ENCODE results near the gene OR51M1. TPM values are rescaled to one million over a fixed set of nuclear protein-coding genes. Genes with fewer than 3 reads are reported as not detected.

Gene OR51M1
- total RNA-seq, 1 experiment from 2014 or later: not detected

GRCh38 chr11:5367448-5368074 is 16.1 kb upstream of the OR51M1 start (continued):
- TF ChIP-seq TCF7L2 (IDR thresholded peaks at IDR 0.05; ENCODE audit: borderline replicate concordance, extremely low read depth, insufficient read depth, insufficient read length): no peak

- Histone ChIP-seq H4K20me1 (ENCODE audit: insufficient read depth) (peaks cover 44% of the 10 kb centered on the region), H3K4me3 (replicated peaks in 1 of 2; ENCODE audit: low read depth in 1 of 2, low read length in 2 of 2) (no peak overlapping the region), H3K79me2 (ENCODE audit: insufficient read depth, low read length) (peaks cover 99% of the 10 kb centered on the region), H3K4me1 (ENCODE audit: control insufficient read depth in 1 of 2, insufficient read depth in 2 of 2, low read length in 2 of 2) (peaks cover 3 to 78% of the 10 kb centered on the region in 2 experiments; a peak in 2 of 4 replicates), H3K27ac (ENCODE audit: low read depth, low read length) (no peak overlapping the region), H3K4me2 (ENCODE audit: low read length) (no peak overlapping the region; the same call in 1 of the 2 replicates), H3K9me2 (ENCODE audit: insufficient read depth) (no peaks in the 10 kb centered on the region), H3K9me3 (ENCODE audit: control insufficient read depth in 1 of 2, insufficient read depth in 1 of 2, low read depth in 1 of 2, low read length in 2 of 2) (no peaks in the 10 kb centered on the region), H2AFZ (ENCODE audit: low read depth, low read length, poor library complexity, severe bottlenecking) (no peak overlapping the region), H3K27me3 (ENCODE audit: insufficient read depth, low read length) (no peaks in the 10 kb centered on the region), H3K9ac (ENCODE audit: low read length) (no peak overlapping the region), H3K36me3 (ENCODE audit: control insufficient read depth in 1 of 2, insufficient read depth in 2 of 2, low read length in 2 of 2) (peaks cover 0 to 34% of the 10 kb centered on the region in 2 experiments; a peak in 2 of 4 replicates)
- ChIA-PET RAD21 (ENCODE audit: low non-redundant PET in 1 of 2, low total read pairs in 2 of 2, uncharacterized antibody in 2 of 2, unreplicated experiment in 2 of 2) (no interaction called here), POLR2A (no interaction called here), CTCF (no interaction called here)
- BruUV-seq (replicated peaks): no TSS peak
- DNase-seq (ENCODE audit: low read depth, low spot score) (no peak), ATAC-seq (no peak)
- intact Hi-C loops (cut with micrococcal nuclease): no loop called here
- TF ChIP-seq EGR1 (IDR thresholded peaks at IDR 0.05; ENCODE audit: low read depth): no peak
- TF ChIP-seq ZFX (IDR thresholded peaks at IDR 0.05): no peak
- no peak for TF ChIP-seq ATF3 (IDR thresholded peaks at IDR 0.05)
- TF ChIP-seq POLR2A (IDR thresholded peaks at IDR 0.05; ENCODE audit: borderline replicate concordance, extremely low read depth, insufficient read depth, insufficient read length): no peak
- TF ChIP-seq REST (IDR thresholded peaks at IDR 0.05; ENCODE audit: low read depth): no peak
- TF ChIP-seq RAD21 (IDR thresholded peaks at IDR 0.05; ENCODE audit: low read depth): no peak
- TF ChIP-seq SIN3A (IDR thresholded peaks at IDR 0.05; ENCODE audit: low read depth): no peak
- no peak for TF ChIP-seq ELF1 (IDR thresholded peaks at IDR 0.05; ENCODE audit: borderline replicate concordance, low read depth)
- no peak for TF ChIP-seq POLR2AphosphoS5 (IDR thresholded peaks at IDR 0.05; ENCODE audit: low read depth, low read length)
- TF ChIP-seq JUND (IDR thresholded peaks at IDR 0.05): no peak
- no peak for TF ChIP-seq MAX (IDR thresholded peaks at IDR 0.05)
- TF ChIP-seq TCF7L2 (IDR thresholded peaks at IDR 0.05; ENCODE audit: borderline replicate concordance, extremely low read depth, insufficient read depth, insufficient read length): no peak
- no peak for TF ChIP-seq SRF (IDR thresholded peaks at IDR 0.05; ENCODE audit: low read depth)
- TF ChIP-seq CTCF (IDR thresholded peaks at IDR 0.05 in 2 of 3, conservative IDR thresholded peaks at IDR 0.05 in 1 of 3; ENCODE audit: borderline replicate concordance in 1 of 3, insufficient read depth in 1 of 3, low read depth in 2 of 3, low read length in 2 of 3): no peak
Measured at GRCh38 chr11:5368502-5369043, 15.0 kb upstream of the OR51M1 start.

Data from HCT116 (cell line).